Dendritic cell treated with granulocyte-macrophage colony-stimulating factor and Interleukin-4, amounts not matched to agents 40 ng/mL and 50 ng/mL, for 4 days (primary cell): Measurements from ENCODE around the gene ADAMTS1.

ENCODE experiments used
- H3K27ac Mint-ChIP-seq: one replicate; pipeline ENCODE4 v1.8.0; 2022; ENCODE audit warnings: mild to moderate bottlenecking, mixed read lengths
- H3K27me3 Mint-ChIP-seq: one replicate; pipeline ENCODE4 v1.8.0; 2022; ENCODE audit warnings: mild to moderate bottlenecking, mixed read lengths
- H3K36me3 Mint-ChIP-seq: one replicate; pipeline ENCODE4 v1.8.0; 2022; ENCODE audit warnings: low read depth, mixed read lengths
- H3K4me1 Mint-ChIP-seq: one replicate; pipeline ENCODE4 v1.8.0; 2022; ENCODE audit warnings: low read depth, mixed read lengths
- H3K4me3 Mint-ChIP-seq: one replicate; pipeline ENCODE4 v1.8.0; 2022; ENCODE audit warnings: mild to moderate bottlenecking, moderate library complexity, mixed read lengths
- H3K9me3 Mint-ChIP-seq: one replicate; pipeline ENCODE4 v1.8.0; 2022; ENCODE audit warnings: mixed read lengths
- intact Hi-C: fragments of 100-400 bp; cut with micrococcal nuclease; formaldehyde crosslinking; loops from one replicate; pipeline ENCODE4 v1.15.0; 2022

The ADAMTS1 gene

GRCh38 chr21:26840201-26840600 lies 5.0 kb downstream of the ADAMTS1 start:
- no peak overlapping the region for H3K27ac Mint-ChIP-seq
- H3K4me3 Mint-ChIP-seq: no peak overlapping the region
- intact Hi-C loops: loop anchor here (10.0 kb wide), 1 partner anchor 965 kb away; no protein-coding TSS in a partner anchor

GRCh38 chr21:26837539-26837938 lies 7.7 kb downstream of the ADAMTS1 start:
- Mint-ChIP-seq H3K4me1 (no peaks in the 10 kb centered on the region), H3K36me3 (no peaks in the 10 kb centered on the region), H3K27ac (no peak overlapping the region), H3K9me3 (no peaks in the 10 kb centered on the region), H3K4me3 (no peak overlapping the region), H3K27me3 (peaks cover 4% of the 10 kb centered on the region)
- intact Hi-C loops: no loop called here

More at GRCh38 chr21:26840201-26840600, 5.0 kb downstream of the ADAMTS1 start:
- Mint-ChIP-seq H3K27me3 (peaks cover 31% of the 10 kb centered on the region), H3K36me3 (no peaks in the 10 kb centered on the region), H3K9me3 (no peaks in the 10 kb centered on the region), H3K4me1 (peaks cover 23% of the 10 kb centered on the region)

DNA sequence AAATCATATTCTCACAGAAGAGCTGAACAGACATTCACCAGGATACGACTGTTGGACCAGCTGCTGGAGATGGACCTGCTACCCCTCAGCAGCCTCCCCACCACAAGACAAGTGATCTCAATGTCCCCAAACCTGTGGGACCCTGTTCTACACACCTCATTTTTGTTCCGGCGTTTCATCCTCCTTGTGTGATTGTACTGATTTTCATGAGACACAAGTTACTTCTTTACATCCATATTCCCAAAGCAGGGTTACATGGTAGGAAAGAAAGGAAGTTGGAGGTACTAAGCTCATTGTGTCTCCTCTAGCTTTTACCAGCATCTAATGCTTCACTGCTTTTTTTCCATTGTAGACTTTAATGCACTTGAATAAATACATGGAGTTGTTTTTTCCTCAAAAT lies 8.7 kb downstream of the ADAMTS1 start:
- Mint-ChIP-seq H3K4me3 (no peak overlapping the region), H3K36me3 (no peaks in the 10 kb centered on the region), H3K27ac (no peak overlapping the region), H3K27me3 (no peaks in the 10 kb centered on the region), H3K9me3 (no peaks in the 10 kb centered on the region), H3K4me1 (no peaks in the 10 kb centered on the region)
- intact Hi-C loops: no loop called here

DNA sequence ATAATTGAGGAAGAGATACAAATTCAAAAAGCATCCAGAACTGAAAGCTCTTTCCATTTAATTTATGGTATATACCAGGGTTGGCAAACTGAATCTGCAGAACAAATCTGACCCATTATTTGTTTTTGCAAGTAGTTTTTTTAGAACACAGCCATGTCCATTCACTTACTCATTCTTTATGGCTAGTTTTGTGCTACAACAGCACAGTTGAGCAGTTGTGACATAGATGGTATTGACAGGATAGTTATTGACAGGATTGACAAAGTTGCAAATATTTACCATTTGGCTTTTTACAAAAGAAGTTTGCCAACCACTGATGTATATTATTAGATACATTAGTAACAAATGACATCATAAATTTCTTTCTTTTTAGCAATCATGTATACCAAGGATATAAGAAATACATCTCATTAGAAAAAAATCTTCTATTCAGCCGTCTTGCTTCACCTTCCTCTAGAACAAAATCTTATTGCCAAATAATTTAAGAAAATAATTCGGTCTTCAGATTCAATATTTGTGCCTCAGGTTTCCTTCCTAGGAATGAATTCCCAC lies 9.4 kb downstream of the ADAMTS1 start:
- no peak overlapping the region for H3K4me3 Mint-ChIP-seq
- H3K27me3 Mint-ChIP-seq: no peaks in the 10 kb centered on the region
- H3K27ac Mint-ChIP-seq: no peak overlapping the region
- H3K36me3 Mint-ChIP-seq: no peaks in the 10 kb centered on the region
- intact Hi-C loops: no loop called here
- no peaks in the 10 kb centered on the region for H3K9me3 Mint-ChIP-seq
- H3K4me1 Mint-ChIP-seq: no peaks in the 10 kb centered on the region

DNA sequence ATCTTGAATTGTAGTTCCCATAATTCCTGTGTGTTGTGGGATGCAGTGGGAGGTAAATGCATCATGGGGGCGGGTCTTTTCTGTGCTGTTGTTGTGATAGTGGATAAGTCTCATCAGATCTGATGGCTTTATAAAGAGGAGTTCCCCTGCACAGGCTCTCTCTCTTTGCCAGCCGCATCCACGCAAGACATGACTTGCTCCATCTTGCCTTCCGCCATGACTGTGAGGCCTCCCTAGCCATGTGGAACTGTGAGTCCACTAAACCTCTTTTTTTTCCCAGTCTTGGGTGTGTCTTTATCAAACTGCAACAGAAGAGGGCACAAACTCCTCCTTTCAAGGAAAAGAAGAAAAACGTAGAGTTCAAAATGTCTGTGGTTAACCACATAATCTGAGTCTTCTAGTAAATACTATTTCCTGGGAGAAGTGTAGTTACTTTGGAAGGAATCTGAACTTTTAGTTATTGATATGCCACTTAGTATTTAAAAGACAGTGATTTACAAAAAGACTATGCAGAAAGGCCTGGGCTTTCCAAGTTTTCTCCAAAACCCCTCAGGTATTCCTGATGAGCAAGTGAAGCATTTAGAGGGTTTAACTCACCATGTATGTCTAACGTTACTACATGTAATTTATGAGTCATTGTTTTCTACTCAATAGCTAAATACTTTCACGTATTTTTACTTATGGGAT lies 10.0 kb downstream of the ADAMTS1 start:
- Mint-ChIP-seq H3K4me3 (no peak overlapping the region), H3K27ac (no peak overlapping the region), H3K9me3 (no peaks in the 10 kb centered on the region), H3K4me1 (no peaks in the 10 kb centered on the region), H3K36me3 (no peaks in the 10 kb centered on the region), H3K27me3 (no peaks in the 10 kb centered on the region)
- intact Hi-C loops: no loop called here

DNA sequence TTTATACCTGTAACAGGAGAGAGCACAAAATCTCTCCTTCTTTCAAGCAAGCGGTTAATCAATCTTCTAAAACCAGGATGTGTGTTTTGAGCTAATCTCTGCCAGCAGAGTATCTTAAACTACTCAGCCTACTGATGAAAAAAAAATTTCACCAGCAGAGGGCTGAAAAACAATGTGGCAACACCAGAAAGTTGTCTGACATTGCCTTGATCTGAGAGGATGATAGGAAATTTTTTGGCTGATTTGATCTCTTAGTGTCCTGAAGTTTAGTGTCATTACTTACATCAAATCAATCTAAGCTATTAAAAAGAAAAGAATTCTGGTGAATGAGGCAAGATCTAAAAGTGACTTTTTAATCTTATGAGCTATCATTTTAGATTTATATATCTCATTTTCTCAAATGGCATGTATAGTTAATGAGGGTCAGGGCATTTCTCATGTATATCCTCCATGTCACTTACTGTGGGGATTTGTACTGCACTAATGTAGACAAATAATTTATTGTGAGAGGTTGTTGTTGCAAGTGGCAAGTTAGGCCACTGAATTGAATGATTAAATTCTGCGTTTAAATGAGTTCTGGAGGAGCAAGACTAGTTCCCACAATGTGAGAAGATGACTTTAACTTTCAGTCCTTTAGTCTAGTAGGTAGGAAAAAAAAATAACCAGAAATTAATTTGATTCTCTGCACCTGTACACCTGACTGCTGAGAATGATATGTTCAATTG lies 10.9 kb downstream of the ADAMTS1 start:
- Mint-ChIP-seq H3K4me1 (no peaks in the 10 kb centered on the region), H3K4me3 (no peak overlapping the region), H3K27me3 (no peaks in the 10 kb centered on the region), H3K36me3 (no peaks in the 10 kb centered on the region), H3K27ac (no peak overlapping the region), H3K9me3 (no peaks in the 10 kb centered on the region)
- intact Hi-C loops: no loop called here

DNA sequence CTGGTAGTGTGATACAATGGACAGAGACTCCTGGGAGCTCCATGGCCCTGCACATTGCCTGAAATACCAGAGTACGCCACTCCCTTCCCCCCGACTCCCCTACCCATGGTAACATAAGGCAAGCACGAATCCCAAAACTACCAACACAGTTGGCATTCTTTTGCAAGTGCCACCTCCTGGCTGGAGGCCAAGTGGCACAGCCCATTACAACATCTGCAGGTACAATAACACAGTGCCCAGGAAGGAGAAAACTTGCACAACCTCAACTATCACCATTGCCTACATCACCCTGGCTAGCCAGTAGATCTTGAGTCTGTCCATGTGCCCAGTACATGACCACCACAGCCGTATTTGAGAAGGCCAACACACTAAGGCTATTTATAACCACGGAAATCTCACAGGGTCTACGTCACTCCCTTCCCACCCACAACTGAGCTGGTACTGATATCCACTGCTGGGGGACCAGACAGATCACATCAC lies 11.7 kb downstream of the ADAMTS1 start:
- intact Hi-C loops: no loop called here
- Mint-ChIP-seq H3K4me3 (no peak overlapping the region), H3K27me3 (no peaks in the 10 kb centered on the region), H3K9me3 (no peaks in the 10 kb centered on the region), H3K4me1 (no peaks in the 10 kb centered on the region), H3K36me3 (no peaks in the 10 kb centered on the region), H3K27ac (no peak overlapping the region)

DNA sequence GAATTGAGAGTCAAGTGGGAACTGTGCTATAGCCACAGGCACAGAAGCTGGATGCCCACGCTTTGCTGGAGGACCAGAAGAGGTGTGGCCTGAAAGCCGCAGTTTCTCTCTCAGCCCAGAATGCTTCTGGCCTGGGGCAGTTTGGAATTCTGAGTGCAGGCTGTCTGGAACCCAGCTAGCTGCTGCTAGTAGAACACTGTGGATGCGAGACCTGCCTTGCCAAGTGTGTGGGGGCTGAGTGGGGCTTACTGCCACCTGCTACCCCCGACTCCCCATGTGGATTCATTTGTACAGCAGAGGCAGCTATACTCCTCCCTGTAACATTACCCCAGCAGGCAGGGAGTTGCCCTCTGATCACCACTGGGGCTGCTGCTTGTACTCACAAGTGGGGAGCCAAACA lies 12.2 kb downstream of the ADAMTS1 start:
- H3K4me1 Mint-ChIP-seq: no peaks in the 10 kb centered on the region
- intact Hi-C loops: no loop called here
- no peak overlapping the region for H3K4me3 Mint-ChIP-seq
- H3K9me3 Mint-ChIP-seq: no peaks in the 10 kb centered on the region
- no peaks in the 10 kb centered on the region for H3K36me3 Mint-ChIP-seq
- H3K27ac Mint-ChIP-seq: no peak overlapping the region
- H3K27me3 Mint-ChIP-seq: no peaks in the 10 kb centered on the region

DNA sequence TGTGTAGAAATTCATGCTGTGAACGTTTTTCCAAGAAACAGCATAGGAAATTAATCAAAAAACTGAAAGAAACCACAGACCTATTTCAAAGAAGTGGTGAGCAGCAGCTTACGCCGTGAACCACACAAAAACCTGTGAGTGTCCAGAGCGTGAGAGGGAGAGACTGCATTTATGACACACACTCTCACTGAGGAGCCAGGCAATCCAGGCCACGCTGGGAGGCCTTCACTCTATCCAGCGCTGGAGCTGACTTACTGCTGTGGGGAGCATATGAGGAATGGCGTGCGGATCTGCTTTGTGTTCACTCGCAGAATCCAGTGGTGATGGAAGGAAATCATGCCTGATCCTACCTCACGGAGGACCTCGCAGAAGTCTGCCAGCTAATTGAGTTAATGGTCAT lies 12.7 kb downstream of the ADAMTS1 start:
- Mint-ChIP-seq H3K4me3 (no peak overlapping the region), H3K27me3 (no peaks in the 10 kb centered on the region), H3K4me1 (no peaks in the 10 kb centered on the region), H3K27ac (no peak overlapping the region), H3K9me3 (no peaks in the 10 kb centered on the region), H3K36me3 (no peaks in the 10 kb centered on the region)
- intact Hi-C loops: no loop called here

DNA sequence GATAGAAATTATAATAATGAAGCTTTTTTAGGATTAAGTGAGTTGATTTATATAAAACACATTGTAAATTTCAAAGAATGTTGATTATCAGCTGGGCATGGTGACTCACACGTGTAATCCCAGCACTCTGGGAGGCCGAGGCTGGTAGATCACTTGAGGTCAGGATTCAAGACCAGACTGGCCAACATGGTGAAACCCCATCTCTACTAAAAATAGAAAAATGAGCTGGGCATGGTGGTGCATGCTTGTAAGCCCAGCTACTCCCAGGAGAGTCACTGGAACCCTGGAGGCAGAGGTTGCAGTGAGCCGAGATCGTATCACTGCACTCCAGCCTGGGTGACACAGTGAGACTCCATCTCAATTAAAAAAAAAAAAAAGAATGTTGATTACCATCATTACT lies 18.4 kb downstream of the ADAMTS1 start:
- Mint-ChIP-seq H3K27ac (no peak overlapping the region), H3K9me3 (no peaks in the 10 kb centered on the region), H3K4me1 (no peaks in the 10 kb centered on the region), H3K4me3 (no peak overlapping the region), H3K27me3 (no peaks in the 10 kb centered on the region), H3K36me3 (no peaks in the 10 kb centered on the region)
- intact Hi-C loops: no loop called here

DNA sequence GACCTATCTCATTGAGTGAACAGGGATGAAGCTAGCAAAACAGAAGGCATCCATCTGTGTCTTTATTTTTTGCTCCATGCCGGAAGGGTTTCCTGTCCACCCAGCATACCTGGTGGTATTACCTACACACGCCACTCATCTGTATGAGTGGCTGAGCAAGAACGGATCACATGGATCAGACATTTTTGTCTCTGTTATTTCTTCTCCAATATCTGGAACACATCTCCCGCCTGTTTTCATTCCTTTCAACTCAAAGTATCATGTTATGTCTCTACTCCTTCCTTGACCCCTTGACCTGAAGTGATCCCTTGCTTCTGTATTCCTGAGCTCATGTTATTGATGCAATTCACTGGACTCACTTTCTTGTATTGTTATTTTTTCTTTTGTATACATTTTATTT lies 24.7 kb downstream of the ADAMTS1 start:
- H3K27me3 Mint-ChIP-seq: no peaks in the 10 kb centered on the region
- intact Hi-C loops: no loop called here
- H3K9me3 Mint-ChIP-seq: no peaks in the 10 kb centered on the region

GRCh38 chr21:26819740-26820324 lies 25.4 kb downstream of the ADAMTS1 start:
- Mint-ChIP-seq H3K9me3 (no peaks in the 10 kb centered on the region), H3K4me1 (no peaks in the 10 kb centered on the region), H3K4me3 (no peak overlapping the region), H3K36me3 (no peaks in the 10 kb centered on the region), H3K27me3 (no peaks in the 10 kb centered on the region), H3K27ac (no peak overlapping the region)
- intact Hi-C loops: no loop called here

More for the DNA sequence above, 24.7 kb downstream of the ADAMTS1 start:
- no peak overlapping the region for H3K27ac Mint-ChIP-seq
- H3K36me3 Mint-ChIP-seq: no peaks in the 10 kb centered on the region
- no peaks in the 10 kb centered on the region for H3K4me1 Mint-ChIP-seq
- H3K4me3 Mint-ChIP-seq: no peak overlapping the region

- intact Hi-C loops: no loop called here
- H3K4me3 Mint-ChIP-seq: no peak overlapping the region
- no peaks in the 10 kb centered on the region for H3K27me3 Mint-ChIP-seq
- no peaks in the 10 kb centered on the region for H3K4me1 Mint-ChIP-seq
- no peaks in the 10 kb centered on the region for H3K9me3 Mint-ChIP-seq
- H3K27ac Mint-ChIP-seq: no peak overlapping the region
- H3K36me3 Mint-ChIP-seq: no peaks in the 10 kb centered on the region
Observed at GRCh38 chr21:26818906-26819305, 26.3 kb downstream of the ADAMTS1 start.

DNA sequence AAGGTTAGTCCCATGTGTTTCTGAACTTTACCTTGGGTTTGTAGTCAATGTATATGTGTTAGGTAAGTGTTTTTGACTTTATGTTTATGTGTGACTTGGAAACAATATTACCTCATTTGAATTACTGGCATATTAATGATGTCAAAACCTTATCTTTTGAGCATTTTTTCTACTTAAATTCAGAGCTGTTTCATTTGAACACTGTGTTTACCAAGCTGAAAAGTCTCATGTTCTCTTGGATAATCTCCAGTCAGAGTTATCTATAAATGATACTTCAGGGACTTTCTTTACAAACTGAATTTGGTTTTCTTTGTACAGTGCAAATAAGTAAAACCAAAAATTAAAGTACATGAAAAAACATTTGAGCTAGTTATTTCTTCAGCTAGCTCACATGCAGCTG lies 30.0 kb downstream of the ADAMTS1 start:
- Mint-ChIP-seq H3K4me1 (no peaks in the 10 kb centered on the region), H3K9me3 (no peaks in the 10 kb centered on the region), H3K36me3 (no peaks in the 10 kb centered on the region), H3K27me3 (no peaks in the 10 kb centered on the region), H3K27ac (no peak overlapping the region), H3K4me3 (no peak overlapping the region)
- intact Hi-C loops: no loop called here
